Liver (tissue), 9 donors: ENCODE measurements around the gene ZNF888. TPM values are rescaled to one million over a fixed set of nuclear protein-coding genes. Genes with fewer than 3 reads are reported as not detected.

Experiments used
- DNase-seq: peaks from one replicate; pipeline ENCODE4 v3.0.0-alpha.2; 2017; ENCODE audit warnings: low spot score
- H3K27ac ChIP-seq, 2 donors: one replicate each; pipeline ENCODE4 v1.7.0; 2013; ENCODE audit warnings: inconsistent platforms in 2 of 2, low read length in 2 of 2, control low read depth in 1 of 2, low read depth in 1 of 2, mild to moderate bottlenecking in 1 of 2
- H3K27me3 ChIP-seq, 4 donors: one replicate each; pipeline versions ENCODE4 v1.6.1 to v1.7.0; 2013; ENCODE audit warnings: low read length in 3 of 4, inconsistent platforms in 1 of 4, mild to moderate bottlenecking in 1 of 4, moderate library complexity in 1 of 4; ENCODE audit not compliant: control insufficient read depth in 4 of 4, insufficient read depth in 4 of 4
- H3K36me3 ChIP-seq, 4 donors: one replicate each; pipeline versions ENCODE4 v1.6.1 to v1.7.0; 2013; ENCODE audit warnings: low read length in 3 of 4, mild to moderate bottlenecking in 3 of 4, low read depth in 1 of 4, moderate library complexity in 1 of 4; ENCODE audit not compliant: control insufficient read depth in 4 of 4, insufficient read depth in 3 of 4
- H3K4me1 ChIP-seq, 4 donors: one replicate each; pipeline versions ENCODE4 v1.6.1 to v1.7.0; 2013; ENCODE audit warnings: low read length in 3 of 4, mild to moderate bottlenecking in 3 of 4, moderate library complexity in 1 of 4; ENCODE audit not compliant: control insufficient read depth in 4 of 4, insufficient read depth in 4 of 4
- H3K4me3 ChIP-seq, 3 donors: one replicate each; pipeline versions ENCODE4 v1.6.1 to v1.7.0; 2013; ENCODE audit warnings: low read length in 3 of 3, control low read depth in 1 of 3, low read depth in 1 of 3, mild to moderate bottlenecking in 1 of 3
- H3K9ac ChIP-seq, 2 donors: one replicate each; pipeline ENCODE4 v1.7.0; 2013; ENCODE audit warnings: low read length in 2 of 2, mild to moderate bottlenecking in 2 of 2, moderate library complexity in 2 of 2, control low read depth in 1 of 2, low read depth in 1 of 2
- H3K9me3 ChIP-seq, 4 donors: one replicate each; pipeline versions ENCODE4 v1.6.1 to v1.7.0; 2013; ENCODE audit warnings: low read length in 3 of 4; ENCODE audit not compliant: control insufficient read depth in 4 of 4
- EGR1 ChIP-seq, 2 donors: IDR thresholded peaks; 2 replicates each; pipeline ENCODE4 v1.6.1; 2016 to 2018; ENCODE audit warnings: antibody characterized with exemption in 2 of 2, low read depth in 2 of 2
- FOXA2 ChIP-seq: IDR thresholded peaks from 2 replicates; pipeline ENCODE4 v1.6.1; 2016; ENCODE audit warnings: antibody characterized with exemption
- GABPA ChIP-seq, 2 donors: IDR thresholded peaks in 1 of 2; conservative IDR thresholded peaks in 1 of 2; 2 replicates each; pipeline ENCODE4 v1.6.1; 2016; ENCODE audit warnings: antibody characterized with exemption in 2 of 2, mild to moderate bottlenecking in 1 of 2, moderate library complexity in 1 of 2
- NR2F2 ChIP-seq: IDR thresholded peaks from 2 replicates; pipeline ENCODE4 v1.6.1; 2016; ENCODE audit warnings: antibody characterized with exemption
- RAD21 ChIP-seq, 2 donors: IDR thresholded peaks; 2 replicates each; pipeline ENCODE4 v1.6.1; 2016; ENCODE audit warnings: antibody characterized with exemption in 2 of 2, mild to moderate bottlenecking in 2 of 2
- RXRA ChIP-seq, 2 donors: IDR thresholded peaks; 2 replicates each; pipeline ENCODE4 v1.6.1; 2017 to 2018; ENCODE audit warnings: antibody characterized with exemption in 2 of 2, mild to moderate bottlenecking in 1 of 2
- YY1 ChIP-seq: IDR thresholded peaks from 2 replicates; pipeline ENCODE4 v1.6.1; 2016; ENCODE audit warnings: antibody characterized with exemption, mild to moderate bottlenecking
- WGBS: extraction: QIAGEN DNeasy Blood & Tissue Kit; methylation state at CpG from one replicate; pipeline ENCODE4 v1.1.7; 2013; 5-methylcytosine and 5-hydroxymethylcytosine counted together
- polyA plus RNA-seq, 2 donors: library from polyadenylated mRNA; stranded (reverse) in 1 of 2; unstranded in 1 of 2; fragments of 200-250 nt in 1 of 2; fragments of >200 nt in 1 of 2; fragmentation: Nextera tagmentation in 1 of 2; extraction: Ambion mirVana in 1 of 2; gene quantifications; one replicate each; pipeline versions ENCODE4 v1.2.1 to v1.2.3, GENCODE V29; 2013 to 2015
- total RNA-seq, 2 donors: library from RNA; depleted of rRNA; stranded (reverse); fragments of >200 nt; gene quantifications; one replicate each; pipeline ENCODE4 v1.2.3, GENCODE V29; 2014
- TF ChIP-seq, protein P1 (sequence below): IDR thresholded peaks from 2 replicates; pipeline ENCODE4 v1.6.1; 2016; ENCODE audit warnings: antibody characterized with exemption, mild to moderate bottlenecking
- TF ChIP-seq, protein P2 (sequence below): IDR thresholded peaks from 2 replicates; pipeline ENCODE4 v1.6.1; 2016; ENCODE audit warnings: antibody characterized with exemption
- TF ChIP-seq, protein P3 (sequence below): fragments of 150-350 bp; IDR thresholded peaks from 2 replicates; pipeline ENCODE4 v1.5.1; 2017; ENCODE audit warnings: improper control_type of control experiment, low read depth, low read length; ENCODE audit not compliant: missing input control
- TF ChIP-seq, protein P4 (sequence below): IDR thresholded peaks from 2 replicates; pipeline ENCODE4 v1.6.1; 2016; ENCODE audit warnings: antibody characterized with exemption
- TF ChIP-seq, protein P5 (sequence below): IDR thresholded peaks from 2 replicates; pipeline ENCODE4 v1.6.1; 2016; ENCODE audit warnings: antibody characterized with exemption
- donor health status: healthy.
- donor health status: healthy.
- donor health status: healthy.
- donor health status: healthy.
- donor health status: healthy.

ZNF888 gene
- total and polyA plus RNA-seq, 4 donors, result 0.11 to 9.0 (median 0.71) TPM

DNA sequence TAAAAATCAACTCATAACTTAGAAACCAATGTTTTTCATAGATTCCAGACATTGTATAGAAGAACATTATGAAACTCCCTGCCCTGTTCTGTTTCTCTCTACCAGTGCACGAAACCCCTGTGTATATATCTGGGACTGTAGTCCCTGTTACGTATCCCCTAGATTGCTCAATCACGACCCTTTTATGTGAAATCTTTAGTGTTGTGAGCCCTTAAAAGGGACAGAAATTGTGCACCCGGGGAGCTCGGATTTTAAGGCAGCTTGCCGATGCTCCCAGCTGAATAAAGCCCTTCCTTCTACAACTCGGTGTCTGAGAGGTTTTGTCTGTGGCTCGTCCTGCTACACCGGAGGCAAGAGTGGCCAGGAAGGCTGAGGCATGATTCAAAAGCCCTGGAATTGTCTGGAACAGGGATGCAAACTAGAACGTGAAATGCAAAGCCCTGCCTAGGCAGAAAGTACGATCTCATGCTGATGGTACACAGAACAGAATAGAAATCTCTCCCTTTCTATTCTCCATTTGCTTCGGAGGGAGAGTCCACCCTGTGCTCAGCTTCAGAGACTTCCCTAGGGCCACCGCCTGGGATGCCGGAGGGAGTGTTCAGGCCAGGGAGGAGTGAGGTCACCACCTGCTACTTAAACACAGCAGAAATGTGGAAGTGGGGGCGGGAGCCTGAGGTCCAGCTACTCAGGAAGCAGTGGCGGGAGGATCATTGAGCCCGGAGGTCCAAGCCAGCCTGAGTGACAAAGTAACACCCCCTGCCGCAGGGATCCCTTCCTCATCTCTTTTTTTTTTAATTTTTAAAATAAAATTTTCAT is 758 bp upstream of the ZNF888 start (continued):
- TF ChIP-seq, protein P1, sequence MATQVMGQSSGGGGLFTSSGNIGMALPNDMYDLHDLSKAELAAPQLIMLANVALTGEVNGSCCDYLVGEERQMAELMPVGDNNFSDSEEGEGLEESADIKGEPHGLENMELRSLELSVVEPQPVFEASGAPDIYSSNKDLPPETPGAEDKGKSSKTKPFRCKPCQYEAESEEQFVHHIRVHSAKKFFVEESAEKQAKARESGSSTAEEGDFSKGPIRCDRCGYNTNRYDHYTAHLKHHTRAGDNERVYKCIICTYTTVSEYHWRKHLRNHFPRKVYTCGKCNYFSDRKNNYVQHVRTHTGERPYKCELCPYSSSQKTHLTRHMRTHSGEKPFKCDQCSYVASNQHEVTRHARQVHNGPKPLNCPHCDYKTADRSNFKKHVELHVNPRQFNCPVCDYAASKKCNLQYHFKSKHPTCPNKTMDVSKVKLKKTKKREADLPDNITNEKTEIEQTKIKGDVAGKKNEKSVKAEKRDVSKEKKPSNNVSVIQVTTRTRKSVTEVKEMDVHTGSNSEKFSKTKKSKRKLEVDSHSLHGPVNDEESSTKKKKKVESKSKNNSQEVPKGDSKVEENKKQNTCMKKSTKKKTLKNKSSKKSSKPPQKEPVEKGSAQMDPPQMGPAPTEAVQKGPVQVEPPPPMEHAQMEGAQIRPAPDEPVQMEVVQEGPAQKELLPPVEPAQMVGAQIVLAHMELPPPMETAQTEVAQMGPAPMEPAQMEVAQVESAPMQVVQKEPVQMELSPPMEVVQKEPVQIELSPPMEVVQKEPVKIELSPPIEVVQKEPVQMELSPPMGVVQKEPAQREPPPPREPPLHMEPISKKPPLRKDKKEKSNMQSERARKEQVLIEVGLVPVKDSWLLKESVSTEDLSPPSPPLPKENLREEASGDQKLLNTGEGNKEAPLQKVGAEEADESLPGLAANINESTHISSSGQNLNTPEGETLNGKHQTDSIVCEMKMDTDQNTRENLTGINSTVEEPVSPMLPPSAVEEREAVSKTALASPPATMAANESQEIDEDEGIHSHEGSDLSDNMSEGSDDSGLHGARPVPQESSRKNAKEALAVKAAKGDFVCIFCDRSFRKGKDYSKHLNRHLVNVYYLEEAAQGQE, result no peak
- no peak for TF ChIP-seq RXRA (IDR thresholded peaks at IDR 0.05)
- TF ChIP-seq, protein P2, sequence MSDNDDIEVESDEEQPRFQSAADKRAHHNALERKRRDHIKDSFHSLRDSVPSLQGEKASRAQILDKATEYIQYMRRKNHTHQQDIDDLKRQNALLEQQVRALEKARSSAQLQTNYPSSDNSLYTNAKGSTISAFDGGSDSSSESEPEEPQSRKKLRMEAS, result no peak
- TF ChIP-seq, protein P3, sequence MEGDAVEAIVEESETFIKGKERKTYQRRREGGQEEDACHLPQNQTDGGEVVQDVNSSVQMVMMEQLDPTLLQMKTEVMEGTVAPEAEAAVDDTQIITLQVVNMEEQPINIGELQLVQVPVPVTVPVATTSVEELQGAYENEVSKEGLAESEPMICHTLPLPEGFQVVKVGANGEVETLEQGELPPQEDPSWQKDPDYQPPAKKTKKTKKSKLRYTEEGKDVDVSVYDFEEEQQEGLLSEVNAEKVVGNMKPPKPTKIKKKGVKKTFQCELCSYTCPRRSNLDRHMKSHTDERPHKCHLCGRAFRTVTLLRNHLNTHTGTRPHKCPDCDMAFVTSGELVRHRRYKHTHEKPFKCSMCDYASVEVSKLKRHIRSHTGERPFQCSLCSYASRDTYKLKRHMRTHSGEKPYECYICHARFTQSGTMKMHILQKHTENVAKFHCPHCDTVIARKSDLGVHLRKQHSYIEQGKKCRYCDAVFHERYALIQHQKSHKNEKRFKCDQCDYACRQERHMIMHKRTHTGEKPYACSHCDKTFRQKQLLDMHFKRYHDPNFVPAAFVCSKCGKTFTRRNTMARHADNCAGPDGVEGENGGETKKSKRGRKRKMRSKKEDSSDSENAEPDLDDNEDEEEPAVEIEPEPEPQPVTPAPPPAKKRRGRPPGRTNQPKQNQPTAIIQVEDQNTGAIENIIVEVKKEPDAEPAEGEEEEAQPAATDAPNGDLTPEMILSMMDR, result no peak

DNA sequence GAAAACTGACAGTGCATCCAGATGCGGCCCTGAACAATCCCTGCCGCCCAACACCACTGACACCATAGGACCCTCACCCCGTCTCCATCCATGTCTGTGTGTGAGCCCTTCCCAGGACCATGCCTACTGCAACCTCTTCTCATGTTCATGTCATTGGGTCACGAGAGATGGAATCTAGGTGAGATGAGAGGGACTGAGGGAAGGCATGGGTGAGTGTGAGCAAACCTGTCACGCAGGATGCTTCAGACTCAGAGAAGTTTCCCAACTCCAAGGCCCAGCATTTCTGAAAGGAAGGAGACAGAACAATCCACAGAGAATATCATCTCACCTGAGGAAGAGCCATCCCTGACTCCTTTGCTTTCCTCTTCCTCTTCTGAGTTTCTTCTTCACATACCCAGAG is 5.7 kb downstream of the ZNF888 start:
- Histone ChIP-seq H3K9ac (no peak overlapping the region), H3K9me3 (peaks cover 0 to 4% (median 1%) of the 10 kb centered on the region in 4 donors), H3K4me1 (no peaks in the 10 kb centered on the region), H3K4me3 (no peak overlapping the region), H3K27me3 (no peaks in the 10 kb centered on the region), H3K36me3 (peaks cover 0 to 4% (median 0%) of the 10 kb centered on the region in 4 donors), H3K27ac (no peak overlapping the region)
- no peak for TF ChIP-seq YY1
- 96% methylated on average over 5 of the region's 5 CpGs for WGBS
- DNase-seq, result no peak

GRCh38 chr19:52910648-52911047 is 12.6 kb downstream of the ZNF888 start:
- DNase-seq, result no peak
- TF ChIP-seq, protein P4, sequence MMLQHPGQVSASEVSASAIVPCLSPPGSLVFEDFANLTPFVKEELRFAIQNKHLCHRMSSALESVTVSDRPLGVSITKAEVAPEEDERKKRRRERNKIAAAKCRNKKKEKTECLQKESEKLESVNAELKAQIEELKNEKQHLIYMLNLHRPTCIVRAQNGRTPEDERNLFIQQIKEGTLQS, result no peak
- TF ChIP-seq FOXA2, result no peak
- TF ChIP-seq, protein P2, result no peak
- no peak for TF ChIP-seq EGR1 (IDR thresholded peaks at IDR 0.05; ENCODE audit: low read depth in 2 of 2)
- TF ChIP-seq, protein P5, sequence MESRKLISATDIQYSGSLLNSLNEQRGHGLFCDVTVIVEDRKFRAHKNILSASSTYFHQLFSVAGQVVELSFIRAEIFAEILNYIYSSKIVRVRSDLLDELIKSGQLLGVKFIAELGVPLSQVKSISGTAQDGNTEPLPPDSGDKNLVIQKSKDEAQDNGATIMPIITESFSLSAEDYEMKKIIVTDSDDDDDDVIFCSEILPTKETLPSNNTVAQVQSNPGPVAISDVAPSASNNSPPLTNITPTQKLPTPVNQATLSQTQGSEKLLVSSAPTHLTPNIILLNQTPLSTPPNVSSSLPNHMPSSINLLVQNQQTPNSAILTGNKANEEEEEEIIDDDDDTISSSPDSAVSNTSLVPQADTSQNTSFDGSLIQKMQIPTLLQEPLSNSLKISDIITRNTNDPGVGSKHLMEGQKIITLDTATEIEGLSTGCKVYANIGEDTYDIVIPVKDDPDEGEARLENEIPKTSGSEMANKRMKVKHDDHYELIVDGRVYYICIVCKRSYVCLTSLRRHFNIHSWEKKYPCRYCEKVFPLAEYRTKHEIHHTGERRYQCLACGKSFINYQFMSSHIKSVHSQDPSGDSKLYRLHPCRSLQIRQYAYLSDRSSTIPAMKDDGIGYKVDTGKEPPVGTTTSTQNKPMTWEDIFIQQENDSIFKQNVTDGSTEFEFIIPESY, result no peak
- TF ChIP-seq, protein P1, result no peak
- TF ChIP-seq, protein P3, result no peak
- TF ChIP-seq GABPA (IDR thresholded peaks at IDR 0.05 in 1 of 2, conservative IDR thresholded peaks at IDR 0.05 in 1 of 2), result no peak
- TF ChIP-seq YY1, result no peak
- TF ChIP-seq NR2F2, result no peak
- TF ChIP-seq RAD21 (IDR thresholded peaks at IDR 0.05), result no peak
- peaks cover 2 to 8% (median 5%) of the 10 kb centered on the region in 4 donors for H3K9me3 ChIP-seq
- no peak overlapping the region for H3K4me3 ChIP-seq
- H3K27me3 ChIP-seq, result no peaks in the 10 kb centered on the region
- 93% methylated on average over 1 of the region's 1 CpG for WGBS
- H3K27ac ChIP-seq, result no peak overlapping the region
- H3K4me1 ChIP-seq, result no peaks in the 10 kb centered on the region
- H3K9ac ChIP-seq, result no peak overlapping the region
- H3K36me3 ChIP-seq, result peaks cover 0 to 9% (median 3%) of the 10 kb centered on the region in 4 donors
